ENCODE results near the gene KCNJ1. TPM values are rescaled to one million over a fixed set of nuclear protein-coding genes. Genes with fewer than 3 reads are reported as not detected.

KCNJ1 gene
- total RNA-seq, 1 donor from 2014 or later: not detected

GRCh38 chr11:128891913-128892398 lies 24.9 kb upstream of the KCNJ1 start:
- Histone ChIP-seq H3K27ac (no peak overlapping the region), H3K36me3 (no peaks in the 10 kb centered on the region), H3K4me1 (peaks cover 8 to 9% of the 10 kb centered on the region in 2 donors), H3K4me3 (peak overlapping the region; percentile 76 to 77), H3K27me3 (no peaks in the 10 kb centered on the region), H3K9me3 (no peaks in the 10 kb centered on the region)
- TF ChIP-seq CTCF (IDR thresholded peaks at IDR 0.05): no peak
- intact Hi-C loops (cut with DNase I): loop anchor here (2.0 to 10.0 kb wide), 3 partner anchors 13 to 367 kb away; no protein-coding TSS in a partner anchor
- DNase-seq (ENCODE audit: low spot score in 2 of 2): no peak

GRCh38 chr11:128890543-128891368 lies 23.7 kb upstream of the KCNJ1 start, which contains the start of gene KCNJ5:
Gene KCNJ5 (plus strand): TSS chr11:128891356. CDS start chr11:128911274, 19,918 bp downstream.
- Histone ChIP-seq H3K27me3 (no peaks in the 10 kb centered on the region), H3K4me3 (peak within 1 kb of the TSS; percentile 76 to 77), H3K36me3 (no peaks in the 10 kb centered on the region), H3K9me3 (no peaks in the 10 kb centered on the region), H3K4me1 (peaks cover 8 to 9% of the 10 kb centered on the region in 2 donors), H3K27ac (no peak within 1 kb of the TSS)
- intact Hi-C loops (cut with DNase I): loop anchor here (2.0 to 10.0 kb wide), 3 partner anchors 14 to 366 kb away; no protein-coding TSS in a partner anchor
- no peak for TF ChIP-seq CTCF (IDR thresholded peaks at IDR 0.05)
- DNase-seq (ENCODE audit: low spot score in 2 of 2): no peak

- H3K9me3 ChIP-seq: no peaks in the 10 kb centered on the region
- peak overlapping the region; percentile 76 to 77 for H3K4me3 ChIP-seq
- TF ChIP-seq CTCF (IDR thresholded peaks at IDR 0.05): no peak
- no peaks in the 10 kb centered on the region for H3K27me3 ChIP-seq
- intact Hi-C loops (cut with DNase I): loop anchor here (2.0 to 10.0 kb wide), 3 partner anchors 15 to 365 kb away; no protein-coding TSS in a partner anchor
- H3K36me3 ChIP-seq: no peaks in the 10 kb centered on the region
- DNase-seq (ENCODE audit: low spot score in 2 of 2): no peak
- peaks cover 8 to 9% of the 10 kb centered on the region in 2 donors for H3K4me1 ChIP-seq
- no peak overlapping the region for H3K27ac ChIP-seq
Measured at GRCh38 chr11:128890216-128890542, 23.1 kb upstream of the KCNJ1 start.

GRCh38 chr11:128889657-128890213 lies 22.6 kb upstream of the KCNJ1 start:
- H3K36me3 ChIP-seq: no peaks in the 10 kb centered on the region
- no peaks in the 10 kb centered on the region for H3K9me3 ChIP-seq
- intact Hi-C loops (cut with DNase I): loop anchor here (2.0 to 10.0 kb wide), 3 partner anchors 15 to 365 kb away; no protein-coding TSS in a partner anchor
- H3K27ac ChIP-seq: no peak overlapping the region
- peaks cover 7 to 8% of the 10 kb centered on the region in 2 donors for H3K4me1 ChIP-seq
- H3K27me3 ChIP-seq: no peaks in the 10 kb centered on the region
- H3K4me3 ChIP-seq: peak overlapping the region in 1 of 2 donors; percentile 76
- no peak for TF ChIP-seq CTCF (IDR thresholded peaks at IDR 0.05)
- DNase-seq (ENCODE audit: low spot score in 2 of 2): no peak

- no peak for TF ChIP-seq CTCF (IDR thresholded peaks at IDR 0.05)
- no peak overlapping the region for H3K27ac ChIP-seq
- intact Hi-C loops (cut with DNase I): no loop called here
- H3K36me3 ChIP-seq: no peaks in the 10 kb centered on the region
- no peaks in the 10 kb centered on the region for H3K27me3 ChIP-seq
- peaks cover 4 to 5% of the 10 kb centered on the region in 2 donors for H3K4me1 ChIP-seq
- no peak overlapping the region for H3K4me3 ChIP-seq
- no peak for DNase-seq (ENCODE audit: low spot score in 2 of 2)
- no peaks in the 10 kb centered on the region for H3K9me3 ChIP-seq
Measured at GRCh38 chr11:128888034-128888985, 21.2 kb upstream of the KCNJ1 start.
